Spleen (tissue), 7 donors: Measurements from ENCODE around the gene CFAP54.

Source experiments
- CTCF ChIP-seq, 11 experiments: fragments of 200-600 bp in 7 of 11; fragments of 450-650 bp in 4 of 11; sonication (generic) in 4 of 11; IDR thresholded peaks in 8 of 11; conservative IDR thresholded peaks in 3 of 11; 1 replicate in 7 of 11; 2 replicates in 4 of 11; pipeline versions ENCODE4 v1.4.0 to v1.8.0; 2016 to 2021; ENCODE audit warnings: antibody characterized with exemption in 11 of 11, inconsistent platforms in 4 of 11, mild to moderate bottlenecking in 1 of 11
- POLR2A ChIP-seq, 3 donors: fragments of 450-650 bp; IDR thresholded peaks; one replicate each; pipeline ENCODE4 v1.5.1; 2017; ENCODE audit warnings: antibody characterized with exemption in 3 of 3, mild to moderate bottlenecking in 1 of 3
- POLR2AphosphoS5 ChIP-seq, 3 donors: sonication (generic); formaldehyde crosslinking; IDR thresholded peaks; one replicate each; pipeline ENCODE4 v1.5.1; 2017; ENCODE audit warnings: antibody characterized with exemption in 3 of 3
- donor health status: DM: no; HTN: no; CAD: no; lungs with moderate emphysema.
- donor health status: DM: no; HTN: no; CAD: no.
- donor health status: DM: no; HTN: no; CAD: no.

DNA sequence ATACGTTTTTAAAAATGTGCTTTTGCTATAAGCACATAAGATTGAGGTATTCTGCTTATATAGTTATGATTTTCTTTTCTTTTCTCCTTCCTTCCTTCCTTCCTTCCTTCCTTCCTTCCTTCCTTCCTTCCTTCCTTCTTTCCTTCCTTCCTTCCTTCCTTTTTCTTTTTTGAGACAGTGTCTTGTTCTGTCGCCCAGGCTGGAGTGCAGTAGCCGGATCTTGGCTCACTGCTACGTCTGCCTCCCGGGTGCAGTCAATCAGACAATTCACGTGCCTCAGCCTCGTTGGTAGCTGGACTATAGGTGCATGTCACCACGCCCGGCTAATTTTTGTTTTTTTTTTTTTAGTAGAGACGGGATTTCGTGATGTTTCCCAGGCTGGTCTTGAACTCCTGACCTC lies 5.8 kb downstream of the CFAP54 start:
- TF ChIP-seq CTCF (IDR thresholded peaks at IDR 0.05 in 8 of 11, conservative IDR thresholded peaks at IDR 0.05 in 3 of 11) (no peak), POLR2A (IDR thresholded peaks at IDR 0.05) (no peak), POLR2AphosphoS5 (IDR thresholded peaks at IDR 0.05) (no peak)
